Prostate gland (tissue), 2 donors: Measurements from ENCODE around the gene GRID2. TPM values are rescaled to one million over a fixed set of nuclear protein-coding genes. Genes with fewer than 3 reads are reported as not detected.
"Not testable (repeated sequence)": the region's sequence is repeated elsewhere in the genome, so short reads cannot be mapped to it uniquely, and the experiment has no call there.

Experiments
- DNase-seq: peaks from one replicate; pipeline ENCODE4 v3.0.0-alpha.2; 2019; ENCODE audit warnings: low spot score
- H3K27ac ChIP-seq, 2 donors: fragments of 200-600 bp; sonication (generic); 2 replicates each; pipeline ENCODE4 v1.5.1; 2017 to 2019
- H3K27me3 ChIP-seq: fragments of 200-600 bp; sonication (generic); replicated peaks from 2 replicates; pipeline ENCODE4 v1.5.1; 2019; ENCODE audit not compliant: insufficient read depth
- H3K36me3 ChIP-seq, 2 donors: fragments of 200-600 bp; sonication (generic); 1 replicate in 1 of 2; 2 replicates in 1 of 2; pipeline versions ENCODE4 v1.5.1 to v1.8.1; 2017 to 2019
- H3K4me1 ChIP-seq: fragments of 200-600 bp; sonication (generic); replicated peaks from 2 replicates; pipeline ENCODE4 v1.5.1; 2019
- H3K4me3 ChIP-seq, 2 donors: fragments of 200-600 bp; sonication (generic); 2 replicates each; pipeline ENCODE4 v1.5.1; 2017 to 2019
- H3K9me3 ChIP-seq: fragments of 200-600 bp; sonication (generic); 2 replicates; pipeline ENCODE4 v1.5.1; 2017
- POLR2A ChIP-seq: fragments of 450-650 bp; IDR thresholded peaks from one replicate; pipeline ENCODE4 v1.6.1; 2016; ENCODE audit warnings: antibody characterized with exemption, mild to moderate bottlenecking
- POLR2AphosphoS5 ChIP-seq: sonication (generic); formaldehyde crosslinking; IDR thresholded peaks from one replicate; pipeline ENCODE4 v1.6.1; 2017; ENCODE audit warnings: antibody characterized with exemption
- WGBS: methylation state at CpG from one replicate; pipeline ENCODE4 v1.1.5; 2018; 5-methylcytosine and 5-hydroxymethylcytosine counted together
- intact Hi-C: fragments of 100-400 bp; cut with DNase I; formaldehyde crosslinking; loops from one replicate; pipeline ENCODE4 v1.14.2; 2022
- total RNA-seq, 2 donors: library from RNA; depleted of rRNA; stranded (reverse); fragments of >200 nt; gene quantifications; one replicate each; pipeline ENCODE4 v1.1.0, GENCODE V29; 2016
- TF ChIP-seq, protein P1 (sequence below), 4 experiments: fragments of 200-600 bp in 2 of 4; fragments of 450-650 bp in 2 of 4; sonication (generic) in 2 of 4; IDR thresholded peaks; 1 replicate in 3 of 4; 2 replicates in 1 of 4; pipeline ENCODE4 v1.5.1; 2016 to 2019; ENCODE audit warnings: antibody characterized with exemption in 4 of 4, mild to moderate bottlenecking in 2 of 4, moderate library complexity in 2 of 4

Gene GRID2
- total RNA-seq, 2 donors from 2014 or later, result 0.09 to 11.0 TPM

DNA sequence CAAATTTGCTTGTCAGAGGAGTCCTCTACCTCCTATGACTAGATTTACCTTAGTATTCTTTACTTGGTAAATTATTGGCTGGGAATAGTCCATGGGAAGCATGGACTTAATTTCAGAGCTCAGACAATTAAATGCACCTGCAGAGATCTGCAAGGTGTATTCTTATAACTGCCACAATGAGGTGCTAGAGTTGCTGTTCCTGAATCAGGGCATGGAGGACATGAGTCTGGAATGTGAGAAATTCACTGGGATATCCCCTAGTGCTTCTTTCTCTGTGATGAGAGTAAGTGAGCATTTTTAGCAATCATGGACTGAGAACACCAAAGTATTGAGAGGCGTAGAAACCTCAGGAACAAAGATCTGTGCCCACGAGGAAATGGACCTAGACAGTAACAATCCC is 32.9 kb upstream of the GRID2 start:
- Histone ChIP-seq H3K4me3 (no peak overlapping the region), H3K36me3 (no peaks in the 10 kb centered on the region), H3K9me3 (no peaks in the 10 kb centered on the region), H3K27me3 (no peaks in the 10 kb centered on the region), H3K4me1 (no peaks in the 10 kb centered on the region), H3K27ac (no peak overlapping the region)
- 88% methylated on average over 2 of the region's 2 CpGs for WGBS
- no peak for DNase-seq
- TF ChIP-seq, protein P1, sequence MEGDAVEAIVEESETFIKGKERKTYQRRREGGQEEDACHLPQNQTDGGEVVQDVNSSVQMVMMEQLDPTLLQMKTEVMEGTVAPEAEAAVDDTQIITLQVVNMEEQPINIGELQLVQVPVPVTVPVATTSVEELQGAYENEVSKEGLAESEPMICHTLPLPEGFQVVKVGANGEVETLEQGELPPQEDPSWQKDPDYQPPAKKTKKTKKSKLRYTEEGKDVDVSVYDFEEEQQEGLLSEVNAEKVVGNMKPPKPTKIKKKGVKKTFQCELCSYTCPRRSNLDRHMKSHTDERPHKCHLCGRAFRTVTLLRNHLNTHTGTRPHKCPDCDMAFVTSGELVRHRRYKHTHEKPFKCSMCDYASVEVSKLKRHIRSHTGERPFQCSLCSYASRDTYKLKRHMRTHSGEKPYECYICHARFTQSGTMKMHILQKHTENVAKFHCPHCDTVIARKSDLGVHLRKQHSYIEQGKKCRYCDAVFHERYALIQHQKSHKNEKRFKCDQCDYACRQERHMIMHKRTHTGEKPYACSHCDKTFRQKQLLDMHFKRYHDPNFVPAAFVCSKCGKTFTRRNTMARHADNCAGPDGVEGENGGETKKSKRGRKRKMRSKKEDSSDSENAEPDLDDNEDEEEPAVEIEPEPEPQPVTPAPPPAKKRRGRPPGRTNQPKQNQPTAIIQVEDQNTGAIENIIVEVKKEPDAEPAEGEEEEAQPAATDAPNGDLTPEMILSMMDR (IDR thresholded peaks at IDR 0.05), result no peak
- no peak for TF ChIP-seq POLR2A
- TF ChIP-seq POLR2AphosphoS5, result no peak
- intact Hi-C loops, result no loop called here

DNA sequence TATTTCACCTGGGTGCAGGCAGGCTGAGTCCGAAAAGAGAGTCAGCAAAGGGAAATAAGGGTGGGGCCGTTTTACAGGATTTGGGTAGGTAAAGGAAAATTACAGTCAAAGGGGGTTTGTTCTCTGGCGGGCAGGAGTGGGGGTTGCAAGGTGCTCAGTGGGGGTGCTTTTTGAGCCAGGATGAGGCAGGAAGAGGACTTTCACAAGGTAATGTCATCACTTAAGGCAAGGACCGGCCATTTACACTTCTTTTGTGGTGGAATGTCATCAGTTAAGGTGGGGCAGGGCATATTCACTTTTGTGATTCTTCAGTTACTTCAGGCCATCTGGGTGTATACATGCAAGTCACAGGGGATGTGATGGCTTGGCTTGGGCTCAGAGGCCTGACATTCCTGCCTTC is 32.2 kb upstream of the GRID2 start:
- intact Hi-C loops, H3K27me3 ChIP-seq, H3K4me3 ChIP-seq, H3K36me3 ChIP-seq, H3K27ac ChIP-seq, DNase-seq, H3K4me1 ChIP-seq, H3K9me3 ChIP-seq: not testable (repeated sequence)
- WGBS, result 70% methylated on average over 4 of the region's 4 CpGs

DNA sequence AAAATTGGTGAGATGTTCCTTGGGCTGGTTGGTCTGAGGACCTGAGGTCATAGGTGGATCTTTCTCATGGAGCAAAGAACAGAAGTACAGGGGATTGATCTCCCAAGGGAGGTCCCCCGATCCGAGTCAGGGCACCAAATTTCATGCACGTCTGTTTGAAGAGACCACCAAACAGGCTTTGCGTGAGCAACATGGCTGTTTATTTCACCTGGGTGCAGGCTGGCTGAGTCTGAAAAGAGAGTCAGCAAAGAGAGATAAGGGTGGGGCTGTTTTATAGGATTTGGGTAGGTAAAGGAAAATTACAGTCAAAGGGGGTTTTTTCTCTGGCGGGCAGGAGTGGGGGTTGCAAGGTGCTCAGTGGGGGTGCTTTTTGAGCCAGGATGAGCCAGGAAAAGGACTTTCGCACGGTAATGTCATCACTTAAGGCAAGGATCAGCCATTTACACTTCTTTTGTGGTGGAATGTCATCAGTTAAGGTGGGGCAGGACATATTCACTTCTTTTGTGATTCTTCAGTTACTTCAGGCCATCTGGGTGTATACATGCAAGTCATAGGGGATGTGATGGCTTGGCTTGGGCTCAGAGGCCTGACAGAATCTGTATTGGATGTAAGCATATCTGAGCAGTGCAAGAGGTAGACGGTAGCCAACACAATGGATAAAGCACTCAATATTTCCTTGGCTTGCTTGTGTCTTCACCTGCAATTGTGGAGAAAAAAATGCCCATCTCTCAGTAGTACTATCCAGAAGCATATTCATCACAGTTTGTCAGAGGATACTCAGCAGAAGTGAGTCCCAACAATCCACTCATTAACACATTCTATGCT is 26.5 kb upstream of the GRID2 start:
- DNase-seq, intact Hi-C loops, H3K27ac ChIP-seq, H3K27me3 ChIP-seq, H3K4me3 ChIP-seq, H3K9me3 ChIP-seq, H3K36me3 ChIP-seq, H3K4me1 ChIP-seq: not testable (repeated sequence)
- WGBS, result 86% methylated on average over 8 of the region's 8 CpGs

DNA sequence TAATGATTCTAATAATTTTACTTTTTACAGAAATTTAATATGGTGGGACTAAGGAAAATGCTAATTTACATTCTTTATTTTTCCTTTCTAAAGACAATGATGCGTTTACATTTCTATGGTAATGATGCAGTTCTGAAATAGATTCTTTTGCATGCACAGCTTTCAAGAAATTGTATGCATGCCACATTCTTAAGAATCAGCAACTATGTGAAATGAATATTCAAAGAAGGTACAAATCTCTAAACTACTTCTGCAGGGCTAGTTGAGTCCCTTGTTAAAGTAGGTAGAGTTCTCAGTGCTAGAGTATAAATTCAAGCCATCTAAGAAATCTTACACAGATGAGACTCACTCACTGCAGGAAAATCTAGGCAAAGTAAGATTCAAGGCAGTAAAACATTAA is 24.5 kb upstream of the GRID2 start:
- Histone ChIP-seq H3K9me3 (no peaks in the 10 kb centered on the region), H3K4me3 (no peak overlapping the region), H3K4me1 (no peaks in the 10 kb centered on the region), H3K27me3 (no peaks in the 10 kb centered on the region), H3K27ac (no peak overlapping the region), H3K36me3 (no peaks in the 10 kb centered on the region)
- DNase-seq, result no peak
- WGBS, result 87% methylated on average over 1 of the region's 1 CpG
- TF ChIP-seq POLR2AphosphoS5, result no peak
- no peak for TF ChIP-seq POLR2A
- TF ChIP-seq, protein P1 (IDR thresholded peaks at IDR 0.05), result no peak
- intact Hi-C loops, result no loop called here

DNA sequence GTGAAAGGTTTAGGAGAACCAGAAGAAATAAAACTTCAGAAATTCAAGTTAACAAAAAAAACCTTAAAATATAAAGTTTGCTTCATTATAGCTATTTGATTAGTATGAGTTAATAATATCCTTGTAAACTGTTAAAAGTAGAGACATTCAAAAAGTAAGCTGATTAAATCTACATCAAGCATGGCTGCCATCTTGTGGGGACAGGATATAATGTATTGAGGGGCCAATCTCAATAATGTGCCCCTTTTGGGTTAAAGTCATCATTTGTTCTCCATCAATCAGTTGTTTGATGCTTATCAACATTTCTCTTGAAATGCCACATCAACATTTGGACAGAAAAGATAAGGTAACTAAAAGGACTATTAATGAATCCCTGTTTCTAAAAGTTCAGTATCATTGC is 4.6 kb upstream of the GRID2 start:
- no peak overlapping the region for H3K4me3 ChIP-seq
- no peak overlapping the region for H3K27ac ChIP-seq
- no peaks in the 10 kb centered on the region for H3K27me3 ChIP-seq
- no peak for DNase-seq
- TF ChIP-seq POLR2A, result no peak
- TF ChIP-seq, protein P1 (IDR thresholded peaks at IDR 0.05), result peak in 1 of 4 experiments; percentile 11
- TF ChIP-seq POLR2AphosphoS5, result no peak
- intact Hi-C loops, result no loop called here
- H3K9me3 ChIP-seq, result no peaks in the 10 kb centered on the region
- no peaks in the 10 kb centered on the region for H3K36me3 ChIP-seq
- H3K4me1 ChIP-seq, result no peaks in the 10 kb centered on the region

DNA sequence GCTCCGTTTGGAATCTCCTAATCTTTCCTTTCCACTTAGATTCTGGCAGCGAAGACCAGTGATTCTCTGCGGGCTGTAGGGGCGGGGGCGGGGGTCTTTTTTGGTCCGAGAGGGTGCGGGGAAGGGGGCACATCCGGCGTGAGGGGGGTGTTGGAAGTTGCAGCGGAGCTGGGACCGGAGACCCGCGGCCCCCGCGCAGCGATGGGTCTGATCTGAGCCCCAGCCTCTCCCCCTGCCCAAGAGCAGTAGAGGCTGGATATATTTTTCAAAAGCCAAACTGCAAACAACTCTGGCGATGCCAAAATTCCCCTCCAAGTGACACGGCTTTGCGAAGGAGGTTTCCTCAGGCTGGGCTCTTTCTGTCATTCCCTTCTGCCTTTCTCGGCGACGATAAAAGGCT is 355 bp downstream of the GRID2 start:
- intact Hi-C loops, result no loop called here
- no peaks in the 10 kb centered on the region for H3K9me3 ChIP-seq
- TF ChIP-seq POLR2A, result no peak
- TF ChIP-seq POLR2AphosphoS5, result no peak
- TF ChIP-seq, protein P1 (IDR thresholded peaks at IDR 0.05), result no peak
- no peak overlapping the region for H3K27ac ChIP-seq
- DNase-seq, result no peak
- H3K36me3 ChIP-seq, result no peaks in the 10 kb centered on the region
- no peaks in the 10 kb centered on the region for H3K4me1 ChIP-seq
- 2% methylated on average over 22 of the region's 22 CpGs for WGBS
- peaks cover 2% of the 10 kb centered on the region for H3K27me3 ChIP-seq
- peak overlapping the region in 1 of 2 donors; percentile 7 for H3K4me3 ChIP-seq
